Eye (tissue), 1 donor: ENCODE results near the gene ZNF296.

Experiments
- DNase-seq: peaks from one replicate; pipeline ENCODE4 v3.0.0-alpha.2; 2015

Gene ZNF296

GRCh38 chr19:45079063-45079910 is 3.0 kb upstream of the ZNF296 start, which contains the start of gene GEMIN7:
Gene GEMIN7, plus strand, starts transcription at chr19:45079260. Its CDS starts 10,855 bp downstream, at chr19:45090115.
- DNase-seq: peak; percentile 90

DNA sequence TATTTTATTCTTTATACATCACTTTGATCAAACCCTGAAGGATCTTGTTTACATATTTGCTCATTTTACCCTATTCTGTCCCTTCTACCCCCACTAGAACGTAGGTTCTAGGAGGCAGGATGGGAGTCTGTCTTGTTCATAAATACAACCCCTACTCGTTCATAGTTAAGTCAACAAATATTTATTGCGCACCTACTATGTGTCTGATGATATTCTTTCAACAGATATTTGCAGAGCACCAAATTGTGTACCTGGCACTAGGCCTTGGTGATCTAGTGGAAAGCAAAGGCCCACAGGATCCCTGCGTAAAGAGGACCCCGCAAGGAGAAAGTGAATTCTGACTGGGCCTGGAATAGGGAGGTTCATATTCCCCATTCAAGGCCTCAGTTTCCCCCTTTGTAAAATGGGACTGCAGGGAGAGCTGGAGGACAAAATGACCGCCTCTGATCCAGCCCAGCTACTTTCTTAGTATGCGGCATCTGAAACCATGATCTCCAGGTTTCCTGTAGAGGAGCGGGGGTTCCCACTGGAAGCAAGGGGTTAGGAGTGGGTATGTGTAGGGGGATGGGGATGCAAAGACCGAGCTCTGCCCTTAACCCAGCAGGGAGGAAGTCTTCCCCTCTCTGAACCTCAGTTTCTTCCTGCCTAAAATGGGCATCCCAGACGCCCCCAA is 2.2 kb upstream of the ZNF296 start:
- DNase-seq: no peak

DNA sequence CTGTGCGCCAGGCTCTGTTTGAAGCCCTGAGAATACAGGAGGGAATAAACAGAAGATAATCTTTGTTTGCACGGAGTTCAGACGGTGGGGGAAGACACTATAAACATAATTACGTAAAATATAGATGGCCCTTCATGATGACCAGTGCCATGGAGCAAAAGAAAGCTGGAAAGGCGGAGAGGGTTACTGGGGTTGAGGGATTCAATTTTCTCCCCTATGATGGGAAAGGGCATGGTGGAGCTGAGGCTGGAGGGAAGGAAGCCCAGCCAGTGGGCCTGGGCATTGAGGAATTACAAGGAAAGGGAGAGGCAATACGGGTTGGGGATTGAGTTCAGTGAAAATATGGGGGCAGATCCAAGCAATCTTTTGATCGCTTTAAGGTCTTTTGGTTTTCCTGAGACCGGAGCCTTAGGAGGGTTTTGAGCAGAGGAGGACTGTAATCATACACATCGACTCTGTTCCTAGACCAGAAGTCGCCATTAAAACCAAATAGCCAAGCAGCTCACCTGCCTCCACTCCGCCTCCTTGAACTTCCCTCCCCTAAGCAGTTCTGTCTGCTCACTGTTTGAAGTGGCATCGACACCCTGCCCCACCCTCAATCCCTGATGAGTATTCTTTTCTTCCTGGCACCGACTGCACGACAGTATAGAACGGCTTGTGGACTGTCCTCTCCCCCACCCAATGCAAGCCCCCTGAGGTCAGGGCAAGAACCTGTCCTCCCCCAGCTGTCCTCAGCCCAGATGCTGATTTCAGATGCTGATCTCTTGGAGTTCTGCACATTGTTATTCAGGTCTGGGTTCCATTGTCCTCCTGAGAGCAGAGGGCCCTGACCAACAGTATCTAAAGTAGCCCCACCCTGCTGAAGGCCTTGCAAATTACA is 813 bp upstream of the ZNF296 start:
- no peak for DNase-seq

DNA sequence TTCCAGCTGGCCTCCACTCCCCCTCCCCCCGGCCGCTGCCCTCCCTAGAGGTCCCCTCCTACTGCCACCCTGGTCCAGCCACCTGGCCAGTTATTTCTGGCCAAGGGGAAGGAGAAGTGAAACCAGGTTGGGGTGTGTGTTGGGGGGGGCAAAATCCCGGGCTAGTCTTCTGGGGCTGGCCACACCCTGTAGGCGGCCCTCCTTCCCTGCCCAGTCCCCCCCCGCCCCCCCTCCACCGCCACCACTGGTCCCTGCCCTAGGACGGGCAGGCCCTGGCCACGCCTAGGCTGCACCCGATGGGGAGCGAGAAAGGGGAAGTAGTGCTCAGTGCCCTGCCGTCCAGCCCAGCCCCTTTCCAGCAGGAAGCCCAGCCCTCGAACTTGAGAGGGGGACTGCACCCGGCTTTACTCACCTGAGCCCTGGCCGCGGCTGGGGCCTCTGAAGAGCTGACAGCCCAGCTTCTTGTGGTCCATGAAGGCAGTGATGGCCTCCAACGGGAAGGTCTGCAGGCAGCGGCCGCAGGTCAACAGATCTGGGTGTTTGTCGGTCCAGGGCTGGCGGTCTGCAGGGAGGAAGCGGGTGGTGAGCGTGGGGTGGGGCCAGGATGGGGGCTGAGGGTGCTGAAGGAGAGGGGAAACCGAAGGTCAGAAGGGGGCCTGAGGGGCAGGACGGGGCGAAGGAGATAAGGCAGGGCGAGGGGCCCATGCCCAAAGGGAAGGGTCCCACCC is 813 bp downstream of the ZNF296 start:
- DNase-seq: peak; percentile 47

DNA sequence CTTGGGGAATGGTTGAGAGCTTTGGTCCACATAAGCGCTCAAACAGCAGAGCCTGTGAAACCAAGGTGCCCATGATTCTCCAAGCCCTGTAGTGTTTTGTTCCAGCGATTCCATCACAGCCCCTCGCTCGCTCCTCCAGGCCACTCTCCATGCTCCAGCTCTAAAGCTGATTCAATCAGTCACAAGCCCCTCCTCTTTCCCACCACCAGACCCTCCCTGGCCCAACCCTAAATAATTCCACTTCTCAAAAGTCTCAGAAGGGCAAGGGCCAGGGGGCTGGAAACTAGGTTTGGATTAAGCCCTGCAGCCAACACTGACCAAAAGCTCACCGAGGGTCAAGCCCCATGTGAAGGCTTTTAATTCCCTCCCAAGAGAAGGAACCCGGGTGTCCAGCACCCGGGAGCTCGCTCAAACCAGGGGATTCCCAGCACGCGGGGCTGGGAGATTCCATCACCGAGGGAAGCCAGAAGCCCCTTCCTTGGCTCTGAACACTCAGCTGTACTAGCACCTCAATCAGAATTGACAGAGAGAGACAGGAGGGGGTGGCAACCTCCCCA is 1.5 kb downstream of the ZNF296 start:
- DNase-seq: no peak

GRCh38 chr19:45071969-45072790 is 4.1 kb downstream of the ZNF296 start:
- no peak for DNase-seq

DNA sequence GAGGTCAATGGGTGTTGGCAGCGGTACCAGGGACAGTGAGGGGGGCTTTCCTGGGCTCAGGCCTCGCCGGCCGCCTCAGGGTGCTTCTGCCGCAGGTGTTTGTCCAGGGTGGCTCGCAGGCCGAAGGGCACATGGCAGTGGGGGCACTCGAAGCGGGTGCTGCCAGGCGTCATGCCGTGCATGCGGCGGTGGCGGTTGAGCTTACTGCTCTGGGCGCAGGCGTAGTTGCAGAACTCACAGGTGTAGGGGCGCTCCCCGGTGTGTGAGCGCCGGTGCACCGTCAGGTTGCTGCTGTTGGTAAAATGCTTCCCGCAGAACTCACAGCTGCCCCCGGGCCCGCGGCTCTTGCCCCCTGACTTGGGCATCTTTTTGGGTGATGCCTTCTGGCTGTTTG is 4.7 kb downstream of the ZNF296 start:
- DNase-seq: no peak

DNA sequence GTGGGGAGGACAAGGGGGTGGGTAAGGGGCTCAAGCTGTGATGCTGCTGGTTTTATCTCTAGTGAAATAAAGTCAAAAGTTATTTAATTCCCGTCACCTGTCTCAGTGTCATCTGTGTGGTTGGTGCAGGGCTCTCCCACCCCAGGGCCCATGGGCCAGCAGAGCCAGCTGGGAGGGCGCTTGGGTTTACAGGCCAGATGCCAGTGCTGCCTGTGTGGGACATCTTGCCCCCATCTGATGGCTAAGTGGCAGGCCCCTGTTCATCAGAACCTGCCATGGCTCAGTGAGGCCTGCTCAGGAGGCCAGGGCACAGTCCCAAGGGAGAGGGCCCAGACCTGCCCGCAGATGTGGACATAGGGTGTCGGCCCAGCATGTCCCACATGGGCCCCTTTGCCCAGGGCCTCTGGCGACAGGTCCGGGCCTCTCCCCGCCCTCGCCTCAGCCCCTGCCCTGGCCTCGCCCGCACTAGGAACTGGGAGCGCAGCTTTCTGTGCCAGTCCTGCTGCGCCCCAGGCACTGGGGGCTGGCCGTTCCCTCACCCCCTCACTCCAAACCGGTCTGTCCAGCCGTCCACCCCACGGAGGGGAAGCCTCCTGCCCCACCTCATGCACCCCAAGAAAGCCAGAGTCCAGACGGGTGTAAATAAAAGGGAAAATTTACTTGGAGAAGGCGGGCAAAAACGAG is 5.3 kb downstream of the ZNF296 start:
- no peak for DNase-seq

GRCh38 chr19:45070214-45070613 is 6.1 kb downstream of the ZNF296 start:
- no peak for DNase-seq

GRCh38 chr19:45069056-45069455 is 7.2 kb downstream of the ZNF296 start:
- DNase-seq: no peak

- no peak for DNase-seq
Measured at GRCh38 chr19:45068041-45068440, 8.2 kb downstream of the ZNF296 start.

DNA sequence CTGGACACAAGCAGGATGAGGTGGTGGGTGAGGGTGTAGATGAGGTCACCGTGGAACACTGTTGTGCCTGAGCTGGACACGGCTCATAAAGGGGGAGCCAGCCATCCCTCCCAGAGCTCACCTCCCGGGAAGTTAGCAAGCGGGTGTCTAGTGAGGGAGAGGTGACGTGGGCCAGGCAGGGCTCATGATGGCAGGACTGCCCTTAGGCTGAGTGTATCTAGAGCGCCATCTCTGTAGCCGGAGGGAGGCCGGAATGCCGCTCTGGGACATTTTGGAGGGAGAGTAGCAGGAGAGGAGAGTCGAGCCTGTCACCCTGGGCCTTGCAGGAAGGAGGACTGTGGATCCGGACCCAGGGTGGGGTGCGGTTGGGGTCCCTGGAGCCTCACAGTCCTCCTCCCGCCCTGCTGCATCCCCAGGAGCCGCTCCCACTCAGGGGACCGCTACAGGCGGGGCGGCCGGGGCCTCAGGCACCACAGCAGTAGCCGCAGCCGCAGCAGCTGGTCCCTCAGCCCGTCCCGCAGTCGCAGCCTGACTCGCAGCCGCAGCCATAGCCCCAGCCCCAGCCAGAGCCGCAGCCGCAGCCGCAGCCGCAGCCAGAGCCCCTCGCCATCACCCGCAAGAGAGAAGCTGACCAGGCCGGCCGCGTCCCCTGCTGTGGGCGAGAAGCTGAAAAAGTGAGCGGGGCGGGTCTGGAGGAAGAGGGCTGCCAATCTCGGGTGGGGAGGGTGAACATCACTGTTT is 9.2 kb downstream of the ZNF296 start:
- DNase-seq: no peak

DNA sequence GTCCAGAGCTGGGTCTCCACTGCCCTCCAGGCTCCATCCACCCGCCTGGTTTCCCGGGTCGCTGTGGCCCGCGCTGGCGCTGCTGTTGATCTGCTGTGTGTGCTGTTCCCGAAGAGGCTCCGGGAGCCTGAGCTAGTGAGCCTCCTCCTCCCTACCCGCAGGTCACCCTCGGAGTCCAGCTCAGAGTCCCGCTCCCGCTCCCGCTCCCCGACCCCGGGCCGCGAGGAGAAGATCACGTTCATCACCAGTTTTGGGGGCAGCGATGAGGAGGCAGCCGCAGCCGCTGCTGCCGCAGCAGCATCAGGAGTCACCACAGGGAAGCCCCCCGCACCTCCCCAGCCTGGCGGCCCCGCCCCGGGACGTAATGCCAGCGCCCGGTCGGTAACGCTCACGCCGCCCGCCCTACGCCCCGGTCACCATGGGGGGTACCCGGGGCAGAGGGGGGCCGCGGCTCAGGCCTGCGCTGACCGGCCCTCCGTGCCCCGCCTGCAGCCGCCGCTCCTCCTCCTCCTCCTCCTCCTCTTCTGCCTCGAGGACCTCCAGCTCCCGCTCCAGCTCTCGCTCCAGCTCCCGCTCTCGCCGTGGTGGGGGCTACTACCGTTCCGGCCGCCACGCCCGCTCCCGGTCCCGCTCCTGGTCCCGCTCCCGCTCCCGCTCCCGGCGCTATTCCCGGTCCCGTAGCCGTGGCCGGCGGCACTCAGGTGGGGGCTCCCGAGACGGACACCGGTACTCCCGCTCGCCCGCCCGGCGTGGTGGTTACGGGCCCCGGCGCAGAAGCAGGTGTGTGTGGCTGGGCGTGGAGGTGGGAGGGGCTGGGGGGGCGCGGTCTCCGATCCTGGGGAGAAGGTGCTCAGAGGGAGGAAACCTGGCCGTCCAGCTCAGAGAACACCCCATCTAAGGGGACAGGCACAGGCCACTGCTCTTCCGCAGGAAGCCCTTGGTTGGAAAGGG is 12.2 kb downstream of the ZNF296 start:
- DNase-seq: no peak

- DNase-seq: no peak
Measured at GRCh38 chr19:45061965-45062364, 14.3 kb downstream of the ZNF296 start.

- DNase-seq: peak; percentile 83
Measured at GRCh38 chr19:45059258-45059965, 16.9 kb downstream of the ZNF296 start.

GRCh38 chr19:45058622-45059159 is 17.6 kb downstream of the ZNF296 start:
- DNase-seq: no peak

DNA sequence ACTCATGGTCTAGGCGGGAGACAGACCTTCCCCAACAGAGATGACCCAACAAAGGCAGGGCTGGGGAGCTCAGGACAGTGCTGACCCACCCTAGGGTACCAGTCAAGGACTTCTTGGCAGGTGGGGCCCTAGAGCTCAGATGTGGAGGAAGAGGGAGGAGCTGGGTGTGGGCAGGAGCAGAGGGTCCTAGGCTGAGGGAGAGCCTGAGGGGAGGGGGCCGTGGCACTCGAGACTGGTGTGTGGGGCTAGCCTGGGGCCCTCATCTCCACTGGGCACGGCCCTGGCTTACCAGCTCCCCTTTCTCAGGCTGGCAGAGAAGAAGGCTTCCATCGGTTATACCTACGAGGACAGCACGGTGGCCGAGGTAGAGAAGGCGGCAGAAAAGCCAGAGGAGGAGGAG is 18.8 kb downstream of the ZNF296 start:
- no peak for DNase-seq

DNA sequence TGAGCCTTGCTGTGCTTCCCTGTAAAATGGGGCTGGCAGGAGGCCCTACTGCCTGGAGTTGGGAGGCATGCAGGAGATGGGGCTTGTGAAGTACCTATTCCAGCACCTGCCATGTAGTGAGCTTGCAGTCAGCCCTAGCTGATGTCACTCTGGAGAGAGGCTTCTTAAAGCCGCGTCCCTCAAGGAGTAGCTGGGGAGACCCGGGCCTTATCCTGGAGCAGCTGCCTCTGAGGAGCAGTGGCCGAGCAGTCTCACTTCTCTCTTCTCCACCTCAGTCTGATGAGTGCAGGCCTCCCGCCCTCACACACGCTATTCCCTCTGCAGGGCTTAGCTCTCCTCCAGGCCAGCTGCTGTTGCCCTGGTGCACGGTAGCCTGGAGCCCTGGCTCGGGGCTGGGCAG is 19.4 kb downstream of the ZNF296 start:
- DNase-seq: no peak
